Measurements from ENCODE around the gene FTO. TPM values are rescaled to one million over a fixed set of nuclear protein-coding genes. Genes with fewer than 3 reads are reported as not detected.

FTO gene
- total RNA-seq, 1 donor from 2014 or later = 113 TPM

DNA sequence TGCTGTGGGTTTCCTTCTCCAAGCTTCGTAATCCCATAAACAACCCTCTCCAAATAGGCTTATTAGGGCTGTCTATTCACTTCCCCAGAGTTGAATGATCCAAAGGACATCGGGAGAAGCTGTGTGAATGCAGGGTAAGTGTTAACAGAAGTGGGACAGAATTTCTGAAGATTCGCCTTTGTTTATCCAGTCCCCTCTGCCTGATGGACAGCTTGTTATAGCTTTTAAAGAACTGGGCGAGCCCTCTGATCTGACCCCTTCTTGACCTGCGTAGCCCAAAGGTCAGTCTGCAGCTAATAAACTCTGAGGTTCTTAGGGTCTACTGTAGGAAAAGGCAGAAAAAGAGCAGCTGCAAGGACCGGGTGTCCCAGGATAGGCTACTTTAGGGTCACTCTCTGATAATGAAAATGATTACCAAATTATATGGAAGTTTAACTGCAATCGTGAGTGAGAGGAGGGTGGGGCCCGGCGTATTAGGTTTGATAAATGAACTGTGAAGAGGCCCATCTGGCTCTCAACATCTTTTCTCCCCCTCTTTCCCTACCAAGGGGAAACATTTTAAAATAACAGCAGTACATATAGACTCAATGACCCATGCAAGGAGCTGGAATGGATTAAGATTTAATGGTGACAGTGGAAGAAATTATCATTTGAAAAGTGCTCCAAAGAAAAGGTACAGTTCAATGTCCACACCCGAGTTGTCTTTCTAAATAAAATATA, 233.4 kb downstream of the FTO start:
- DNase-seq = no peak

GRCh38 chr16:53944025-53944424, 240.1 kb downstream of the FTO start:
- no peak for DNase-seq

- DNase-seq = peak; percentile 12
Measured at GRCh38 chr16:53945996-53946395, 242.0 kb downstream of the FTO start.

DNA sequence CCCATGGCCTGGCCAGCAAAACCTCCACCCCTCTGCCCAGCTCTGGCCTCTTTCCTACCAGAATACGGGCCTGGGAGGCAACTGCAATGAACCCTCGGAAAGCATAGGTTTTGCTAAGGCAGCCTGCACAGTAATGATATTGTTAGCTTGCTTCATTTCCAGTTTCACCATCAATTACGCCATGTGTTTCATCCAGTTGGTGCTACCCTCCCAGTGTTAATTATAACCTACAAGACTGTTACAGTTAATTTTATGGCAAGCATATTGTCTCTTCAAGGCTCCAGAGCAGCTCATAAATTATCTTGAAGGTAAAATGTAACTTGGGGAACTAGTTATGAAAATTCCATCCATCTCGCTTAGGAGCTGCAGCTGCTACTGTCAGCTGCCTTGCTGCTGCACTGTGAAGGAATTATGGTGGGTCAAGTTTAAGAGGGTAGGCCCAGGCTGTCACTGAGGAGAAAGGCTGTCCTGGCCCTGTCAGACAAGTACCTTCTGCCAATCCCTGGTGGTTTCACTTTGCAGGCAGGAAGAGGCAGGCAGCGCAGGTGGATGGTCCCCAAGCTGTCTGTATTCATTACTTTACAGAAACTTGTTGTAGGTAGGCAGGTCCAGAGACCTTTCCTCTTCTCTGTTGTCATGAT, 242.9 kb downstream of the FTO start:
- DNase-seq = no peak

- no peak for DNase-seq
Measured at GRCh38 chr16:53947642-53948041, 243.7 kb downstream of the FTO start.

GRCh38 chr16:53948326-53948725, 244.4 kb downstream of the FTO start:
- DNase-seq = no peak

DNA sequence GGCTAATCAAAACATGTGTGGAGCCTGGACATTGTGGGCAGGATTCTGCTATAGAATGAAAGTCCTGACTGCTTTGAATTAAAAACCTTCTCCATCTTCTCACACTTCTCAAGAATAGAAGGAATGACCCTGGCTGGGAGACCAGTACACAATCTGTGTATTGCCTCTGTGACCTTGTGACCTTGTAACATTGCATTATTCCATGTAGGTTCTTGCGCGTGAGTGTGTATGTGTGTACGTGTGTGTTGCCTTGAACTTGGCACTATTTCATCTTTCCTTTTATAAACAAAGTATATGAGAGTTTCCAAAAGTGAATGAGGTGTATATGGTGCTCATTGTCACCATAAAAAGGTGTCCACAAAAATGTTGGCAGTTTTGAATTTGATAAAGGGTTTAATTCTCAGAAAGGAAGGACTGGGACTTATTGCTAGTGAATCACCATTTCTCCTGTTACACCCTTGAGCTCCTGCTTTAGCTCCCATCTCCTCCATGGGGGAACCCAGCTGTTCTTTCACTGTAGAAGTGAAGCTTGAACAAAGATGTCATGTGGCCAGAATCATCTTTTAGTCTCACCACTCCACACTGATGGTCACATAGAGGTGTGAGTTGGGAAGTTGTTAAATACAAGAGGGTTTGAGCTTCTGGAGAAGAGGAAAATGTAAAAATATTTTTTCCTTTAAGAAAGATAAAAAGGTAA, 244.9 kb downstream of the FTO start:
- DNase-seq = no peak

DNA sequence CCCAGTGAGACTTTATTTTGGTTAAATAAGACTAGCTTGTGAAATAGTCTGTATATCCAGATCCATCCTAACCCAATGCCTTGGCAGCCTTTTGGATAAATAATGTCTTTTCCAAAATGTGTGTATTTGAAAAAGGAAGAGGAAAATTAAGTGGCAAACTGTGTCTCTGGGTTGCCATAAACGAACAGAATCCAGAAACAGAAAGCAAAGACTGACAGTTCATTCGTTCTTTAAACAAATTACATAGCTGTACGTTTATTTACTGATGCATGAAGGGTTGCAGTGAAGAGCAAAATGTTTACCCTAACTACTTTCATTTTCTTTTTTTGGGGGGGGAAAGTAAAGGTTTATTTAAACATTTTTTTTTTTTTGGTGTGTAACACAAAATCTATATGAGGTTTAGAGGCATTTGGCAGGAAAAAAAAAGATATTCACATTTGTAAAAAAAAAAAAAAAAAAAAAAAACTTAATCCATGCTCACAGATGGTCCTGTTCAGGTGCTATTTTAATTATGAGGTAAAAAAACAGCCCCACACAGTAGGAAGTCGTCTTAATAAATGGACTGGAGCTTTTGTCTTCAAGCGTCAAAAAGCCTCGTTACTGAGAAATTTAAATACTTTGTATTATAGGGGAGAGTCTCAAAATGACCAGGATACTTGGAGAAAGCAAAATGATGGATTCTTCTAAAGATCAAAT, 245.9 kb downstream of the FTO start:
- no peak for DNase-seq

GRCh38 chr16:53950677-53951076, 246.7 kb downstream of the FTO start:
- DNase-seq = no peak

- peak; percentile 35 for DNase-seq
Measured at GRCh38 chr16:53952215-53953208, 248.6 kb downstream of the FTO start.

DNA sequence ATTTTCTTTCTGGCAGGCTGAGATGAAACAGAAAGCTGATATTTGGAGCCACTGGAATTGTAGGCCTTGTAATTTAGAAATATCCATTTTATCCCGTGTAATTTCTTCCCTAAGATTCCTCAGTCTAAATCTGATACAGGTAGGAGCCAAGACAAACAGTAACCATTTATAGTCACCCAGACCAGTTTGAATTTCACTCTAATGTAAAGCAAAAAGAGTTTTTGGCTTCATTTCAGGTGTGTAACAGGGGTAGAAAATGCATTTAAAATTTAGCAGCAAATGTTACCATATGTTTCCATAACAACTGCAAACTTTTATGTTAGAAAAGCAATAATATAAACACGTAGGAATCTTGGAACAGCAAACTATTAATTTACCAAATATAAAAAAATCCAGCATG, 249.4 kb downstream of the FTO start:
- no peak for DNase-seq

DNA sequence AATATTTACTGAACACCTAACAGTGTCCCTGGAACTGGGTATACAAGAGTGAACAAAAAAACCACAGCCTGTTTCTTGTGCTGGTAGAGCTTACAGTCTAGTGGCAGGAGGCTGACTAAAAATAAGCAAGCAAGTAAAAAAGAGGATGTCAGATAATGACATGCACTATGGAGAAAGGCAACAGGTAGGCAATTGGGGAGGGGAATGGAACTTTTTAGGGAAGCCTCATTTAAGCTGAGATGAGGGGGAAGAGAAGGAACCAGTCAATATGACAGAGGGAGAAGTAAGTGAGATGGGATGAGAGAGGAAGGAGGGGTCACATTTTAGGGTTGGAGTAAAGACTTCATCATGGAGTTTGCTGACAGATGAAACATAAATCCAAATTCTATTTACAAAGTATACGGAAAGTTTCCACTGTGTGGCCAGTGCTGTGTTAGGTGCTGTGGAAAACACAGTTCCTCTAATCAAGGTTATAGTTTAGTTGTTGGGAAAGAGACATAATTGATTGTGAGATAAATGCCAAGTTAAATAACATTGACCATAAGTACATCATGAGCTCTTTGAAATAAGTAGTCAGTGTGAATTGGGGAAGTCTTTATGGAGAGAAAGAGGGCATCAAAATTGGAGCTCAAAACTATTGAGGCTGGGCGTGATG, 251.4 kb downstream of the FTO start:
- DNase-seq = no peak

DNA sequence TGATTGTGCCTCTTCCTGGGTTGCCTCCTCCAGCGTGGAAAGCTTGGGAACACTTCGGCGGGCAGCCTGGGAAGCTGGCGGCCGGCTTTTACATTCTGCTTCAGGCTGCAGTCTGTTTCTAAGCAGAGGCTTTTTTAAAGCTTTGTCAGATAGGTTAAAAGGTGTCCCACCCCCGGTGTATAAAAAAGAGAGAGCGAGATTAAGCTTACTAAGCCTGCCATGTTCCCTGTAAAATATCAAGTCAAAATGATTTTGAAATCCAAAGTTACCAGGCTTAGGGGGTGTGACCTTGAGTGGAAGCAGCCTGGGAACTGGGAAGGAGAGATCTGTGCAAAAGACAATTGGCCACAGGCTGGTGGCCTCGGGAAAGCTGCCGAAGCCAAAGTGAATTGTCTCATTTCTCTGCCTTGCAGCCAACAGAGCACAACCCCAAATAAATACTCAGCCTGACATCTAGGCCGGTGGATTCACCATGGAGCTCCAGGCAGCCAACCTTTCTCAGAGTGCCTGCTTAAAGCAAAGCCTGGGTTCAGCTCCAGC, 254.5 kb downstream of the FTO start:
- DNase-seq = no peak

GRCh38 chr16:53960050-53960812, 256.3 kb downstream of the FTO start:
- DNase-seq = no peak

- no peak for DNase-seq
Measured at GRCh38 chr16:53960954-53961616, 257.1 kb downstream of the FTO start.

DNA sequence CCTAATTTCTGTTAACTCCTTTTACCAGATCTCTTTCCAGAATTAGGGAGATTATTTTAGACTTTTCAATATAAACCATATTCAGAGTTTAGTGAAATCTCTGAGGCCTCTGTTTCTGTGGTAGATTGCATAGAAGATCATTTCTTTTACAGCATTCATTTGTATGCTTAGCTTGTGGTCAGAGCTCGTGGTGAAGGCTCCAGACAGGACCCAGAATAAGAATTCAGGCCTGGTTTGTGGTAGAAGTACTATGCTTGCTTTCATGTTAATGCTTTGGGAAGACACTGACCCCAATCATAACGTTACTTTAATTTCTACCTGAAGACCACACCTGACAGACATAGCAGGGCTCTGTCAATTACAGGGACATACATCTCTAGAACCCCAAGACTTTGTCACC, 258.1 kb downstream of the FTO start:
- no peak for DNase-seq

- peak; percentile 87 for DNase-seq
Measured at GRCh38 chr16:53964145-53964790, 260.3 kb downstream of the FTO start.

GRCh38 chr16:53966821-53967571, 263.0 kb downstream of the FTO start:
- no peak for DNase-seq
